ENCODE measurements around the gene RANBP17.

GRCh38 chr5:171337210-171337569 is 475.4 kb downstream of the RANBP17 start:
- TF ChIP-seq CTCF (conservative IDR thresholded peaks at IDR 0.05; ENCODE audit: low read depth, low read length) (no peak), EZH2 (IDR thresholded peaks at IDR 0.05; ENCODE audit: borderline replicate concordance, low read depth, low read length, poor library complexity, severe bottlenecking) (no peak)

Measured in A673 (cell line).